Left lung (tissue), 14 donors: Measurements from ENCODE around the gene KRTAP4-3. TPM values are rescaled to one million over a fixed set of nuclear protein-coding genes. Genes with fewer than 3 reads are reported as not detected.

ENCODE experiments used
- ATAC-seq: fragments of 200-7000 bp; cut with Tn5 transposase; one replicate; pipeline ENCODE4 v1.9.1; 2020; ENCODE audit warnings: moderate library complexity
- DNase-seq, 4 donors: peaks; one replicate each; pipeline ENCODE4 v3.0.0-alpha.2; 2013 to 2020
- H3K27ac ChIP-seq, 2 donors: fragments of 200-600 bp; sonication (generic) in 1 of 2; one replicate each; pipeline versions ENCODE4 v1.5.0 to v1.8.0; 2020 to 2021
- H3K27me3 ChIP-seq, 2 donors: fragments of 200-600 bp; sonication (generic) in 1 of 2; one replicate each; pipeline versions ENCODE4 v1.5.0 to v1.8.0; 2020 to 2021
- H3K36me3 ChIP-seq, 2 donors: fragments of 200-600 bp; sonication (generic) in 1 of 2; one replicate each; pipeline versions ENCODE4 v1.5.0 to v1.8.0; 2020 to 2021
- H3K4me1 ChIP-seq, 2 donors: fragments of 200-600 bp; one replicate each; pipeline ENCODE4 v1.8.0; 2021
- H3K4me3 ChIP-seq, 2 donors: fragments of 200-600 bp; sonication (generic) in 1 of 2; one replicate each; pipeline versions ENCODE4 v1.5.0 to v1.8.0; 2020 to 2021; ENCODE audit warnings: mild to moderate bottlenecking in 1 of 2
- H3K9me3 ChIP-seq, 2 donors: fragments of 200-600 bp; sonication (generic) in 1 of 2; one replicate each; pipeline versions ENCODE4 v1.5.0 to v1.8.0; 2020 to 2021
- intact Hi-C, 2 donors: fragments of 100-400 bp; cut with DNase I; formaldehyde crosslinking; loops; one replicate each; pipeline versions ENCODE4 v1.11.2 to v1.14.2; 2022
- long read RNA-seq, 12 donors: library from polyadenylated mRNA in 2 of 12; unstranded in 2 of 12; transcript quantifications; one replicate each; pipeline ENCODE4 v2.0.0 and lab custom pipeline, GENCODE V29; 2019 to 2026
- polyA plus RNA-seq, 6 donors: library from polyadenylated mRNA; unstranded; fragments of 120-200 nt; gene quantifications; one replicate each; pipeline ENCODE4 v1.2.1, GENCODE V29; 2013; ENCODE audit not compliant: insufficient read length in 6 of 6
- total RNA-seq, 2 donors: library from RNA; stranded (reverse); fragmentation: NEBNext Ultra II Directional; extraction: Animal tissue kit (Norgen Biotek cat#: 25700); gene quantifications; one replicate each; pipeline ENCODE4 v1.2.1, GENCODE V29; 2021
- TF ChIP-seq, protein P1 (sequence below), 2 donors: fragments of 200-600 bp; sonication (generic) in 1 of 2; IDR thresholded peaks; one replicate each; pipeline versions ENCODE4 v1.5.0 to v1.8.0; 2021; ENCODE audit warnings: antibody characterized with exemption in 2 of 2
- donor health status: DM: no; HTN: yes; CAD: no.
- donor health status: DM: no; HTN: no; CAD: no.

KRTAP4-3 gene
- total RNA-seq (not detected), polyA plus RNA-seq (not detected)
- long read RNA-seq, donor 1: 0 reads
- long read RNA-seq, donor 2: 0 reads
- long read RNA-seq, donor 3: 0 reads
- long read RNA-seq, donor 4: 0 reads
- long read RNA-seq, donor 5: 0 reads
- long read RNA-seq, donor 6: 0 reads
- long read RNA-seq, donor 7: 0 reads
- long read RNA-seq, donor 8: 0 reads
- long read RNA-seq, donor 9: 0 reads
- long read RNA-seq, donor 10: 0 reads
- long read RNA-seq, donor 11: 0 reads
- long read RNA-seq, donor 12: 0 reads

DNA sequence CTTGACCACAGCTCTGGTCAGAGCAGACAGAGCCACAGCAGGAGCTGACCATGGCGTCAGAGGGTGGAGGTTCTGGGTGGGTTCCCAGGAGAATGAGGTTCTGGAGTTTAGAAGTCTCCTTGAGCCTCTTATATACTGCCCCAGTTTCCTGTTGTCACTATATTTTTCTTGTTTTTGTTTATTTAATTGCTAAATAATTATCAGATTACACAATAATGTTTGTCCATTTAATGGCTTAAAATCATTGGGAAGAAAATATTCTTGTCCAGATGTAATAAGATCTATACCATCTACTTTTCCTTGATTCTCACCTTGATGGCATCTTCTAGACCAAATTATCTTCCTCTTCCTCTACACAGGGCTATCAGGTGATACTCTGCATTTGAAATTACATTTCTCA, at the start of gene KRTAP4-3:
TSS of gene KRTAP4-3 (minus strand) at position 101 of the 400 bp plus-strand sequence. CDS start at position 52, 49 bp downstream.
- TF ChIP-seq, protein P1, sequence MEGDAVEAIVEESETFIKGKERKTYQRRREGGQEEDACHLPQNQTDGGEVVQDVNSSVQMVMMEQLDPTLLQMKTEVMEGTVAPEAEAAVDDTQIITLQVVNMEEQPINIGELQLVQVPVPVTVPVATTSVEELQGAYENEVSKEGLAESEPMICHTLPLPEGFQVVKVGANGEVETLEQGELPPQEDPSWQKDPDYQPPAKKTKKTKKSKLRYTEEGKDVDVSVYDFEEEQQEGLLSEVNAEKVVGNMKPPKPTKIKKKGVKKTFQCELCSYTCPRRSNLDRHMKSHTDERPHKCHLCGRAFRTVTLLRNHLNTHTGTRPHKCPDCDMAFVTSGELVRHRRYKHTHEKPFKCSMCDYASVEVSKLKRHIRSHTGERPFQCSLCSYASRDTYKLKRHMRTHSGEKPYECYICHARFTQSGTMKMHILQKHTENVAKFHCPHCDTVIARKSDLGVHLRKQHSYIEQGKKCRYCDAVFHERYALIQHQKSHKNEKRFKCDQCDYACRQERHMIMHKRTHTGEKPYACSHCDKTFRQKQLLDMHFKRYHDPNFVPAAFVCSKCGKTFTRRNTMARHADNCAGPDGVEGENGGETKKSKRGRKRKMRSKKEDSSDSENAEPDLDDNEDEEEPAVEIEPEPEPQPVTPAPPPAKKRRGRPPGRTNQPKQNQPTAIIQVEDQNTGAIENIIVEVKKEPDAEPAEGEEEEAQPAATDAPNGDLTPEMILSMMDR (IDR thresholded peaks at IDR 0.05): no peak
- no peak for DNase-seq
- no peak within 1 kb of the TSS for H3K27ac ChIP-seq
- H3K4me3 ChIP-seq: no peak within 1 kb of the TSS
- no peak for ATAC-seq
- no peaks in the 10 kb centered on the region for H3K4me1 ChIP-seq
- no peaks in the 10 kb centered on the region for H3K27me3 ChIP-seq
- H3K36me3 ChIP-seq: no peaks in the 10 kb centered on the region
- H3K9me3 ChIP-seq: no peaks in the 10 kb centered on the region
- intact Hi-C loops: no loop called here

DNA sequence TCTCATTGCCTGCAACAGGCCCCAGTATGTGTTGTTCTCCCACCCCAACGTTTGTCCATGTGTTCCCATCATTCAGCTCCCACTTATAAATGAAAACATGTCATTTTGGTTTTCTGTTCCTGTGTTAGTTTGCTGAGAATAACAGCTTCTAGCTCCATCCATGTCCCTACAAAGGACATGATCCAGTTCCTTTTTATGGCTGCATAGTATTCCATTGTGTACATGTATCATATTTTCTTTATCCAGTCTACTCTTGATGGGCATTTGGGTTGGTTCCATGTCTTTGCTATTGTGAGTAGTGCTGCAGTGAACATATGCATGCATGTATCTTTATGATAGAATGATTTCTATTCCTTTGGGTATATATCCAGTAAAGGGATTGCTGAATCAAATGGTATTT, 47.7 kb upstream of the KRTAP4-3 start:
- H3K27ac ChIP-seq: no peak overlapping the region
- intact Hi-C loops: no loop called here
- TF ChIP-seq, protein P1 (IDR thresholded peaks at IDR 0.05): no peak

DNA sequence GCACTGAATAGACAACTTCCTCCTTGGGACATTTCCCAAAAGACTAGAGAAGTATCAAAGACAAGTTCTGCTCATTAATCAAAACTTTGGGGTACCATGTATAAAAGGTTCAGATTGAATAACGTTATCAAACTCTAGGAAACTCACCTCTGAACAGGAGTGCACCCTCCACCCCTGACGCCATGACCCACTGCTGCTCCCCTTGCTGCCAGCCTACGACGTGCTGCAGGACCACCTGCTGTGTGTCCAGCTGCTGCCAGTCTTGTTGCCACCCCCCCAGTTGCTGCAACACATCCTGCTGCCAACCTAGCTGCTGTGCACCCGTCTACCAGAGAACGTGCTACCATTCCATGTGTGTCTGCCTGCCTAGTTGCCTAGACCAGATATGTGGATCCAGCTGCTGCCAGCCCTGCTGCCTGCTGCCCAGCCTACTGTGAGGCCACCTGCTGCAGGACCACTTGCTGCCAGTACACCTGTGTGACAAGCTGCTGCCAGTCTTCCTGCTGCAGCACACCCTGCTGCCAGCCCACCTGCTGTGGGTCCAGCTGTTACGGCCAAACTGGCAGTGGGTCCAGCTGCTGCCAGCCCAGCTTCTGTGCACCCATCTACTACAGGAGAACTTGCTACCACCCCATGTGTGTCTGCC, 44.6 kb upstream of the KRTAP4-3 start:
- Histone ChIP-seq H3K36me3 (no peaks in the 10 kb centered on the region), H3K4me1 (no peaks in the 10 kb centered on the region), H3K9me3 (no peaks in the 10 kb centered on the region), H3K27me3 (peaks cover 0 to 43% of the 10 kb centered on the region in 2 donors), H3K4me3 (no peak overlapping the region), H3K27ac (no peak overlapping the region)
- DNase-seq: peak in 1 of 4 donors; percentile 53
- intact Hi-C loops: no loop called here
- TF ChIP-seq, protein P1 (IDR thresholded peaks at IDR 0.05): no peak
- no peak for ATAC-seq

More for the DNA sequence above, 47.7 kb upstream of the KRTAP4-3 start:
- no peak overlapping the region for H3K4me3 ChIP-seq
- H3K36me3 ChIP-seq: no peaks in the 10 kb centered on the region
- no peaks in the 10 kb centered on the region for H3K4me1 ChIP-seq
- peaks cover 0 to 32% of the 10 kb centered on the region in 2 donors for H3K27me3 ChIP-seq
- no peaks in the 10 kb centered on the region for H3K9me3 ChIP-seq
- DNase-seq (no peak), ATAC-seq (no peak)

DNA sequence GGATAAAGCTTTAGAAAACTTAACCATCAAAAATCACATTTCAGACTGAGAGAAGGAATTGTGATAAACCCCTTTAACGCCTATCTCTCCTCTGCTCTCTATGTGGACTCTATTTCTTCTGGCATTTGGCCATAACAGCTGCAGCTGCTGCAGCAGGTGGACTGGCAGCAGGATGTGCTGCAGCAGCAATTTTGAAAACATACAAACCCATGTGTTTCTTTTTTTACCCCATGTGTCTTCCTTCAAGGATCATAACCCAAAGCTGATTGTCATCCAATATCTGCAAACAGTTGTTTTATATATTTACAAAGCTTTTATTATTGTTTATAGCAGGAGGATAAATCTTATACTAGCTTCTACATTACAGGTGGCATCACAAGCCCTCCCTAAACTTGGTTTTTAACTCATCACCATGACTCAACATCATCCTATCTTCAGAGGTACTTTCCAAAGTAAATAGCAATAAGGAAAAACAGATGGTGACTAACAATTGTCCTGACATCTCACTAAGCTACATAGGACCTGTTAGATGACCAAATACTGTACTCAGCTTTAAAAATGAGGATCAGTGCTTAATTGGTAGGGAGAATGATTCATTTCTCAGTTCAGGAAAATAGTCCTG, 43.9 kb upstream of the KRTAP4-3 start:
- Histone ChIP-seq H3K36me3 (no peaks in the 10 kb centered on the region), H3K9me3 (no peaks in the 10 kb centered on the region), H3K4me1 (no peaks in the 10 kb centered on the region), H3K27me3 (peaks cover 0 to 42% of the 10 kb centered on the region in 2 donors), H3K4me3 (no peak overlapping the region), H3K27ac (no peak overlapping the region)
- ATAC-seq: no peak
- DNase-seq: no peak
- TF ChIP-seq, protein P1 (IDR thresholded peaks at IDR 0.05): no peak
- intact Hi-C loops: no loop called here

DNA sequence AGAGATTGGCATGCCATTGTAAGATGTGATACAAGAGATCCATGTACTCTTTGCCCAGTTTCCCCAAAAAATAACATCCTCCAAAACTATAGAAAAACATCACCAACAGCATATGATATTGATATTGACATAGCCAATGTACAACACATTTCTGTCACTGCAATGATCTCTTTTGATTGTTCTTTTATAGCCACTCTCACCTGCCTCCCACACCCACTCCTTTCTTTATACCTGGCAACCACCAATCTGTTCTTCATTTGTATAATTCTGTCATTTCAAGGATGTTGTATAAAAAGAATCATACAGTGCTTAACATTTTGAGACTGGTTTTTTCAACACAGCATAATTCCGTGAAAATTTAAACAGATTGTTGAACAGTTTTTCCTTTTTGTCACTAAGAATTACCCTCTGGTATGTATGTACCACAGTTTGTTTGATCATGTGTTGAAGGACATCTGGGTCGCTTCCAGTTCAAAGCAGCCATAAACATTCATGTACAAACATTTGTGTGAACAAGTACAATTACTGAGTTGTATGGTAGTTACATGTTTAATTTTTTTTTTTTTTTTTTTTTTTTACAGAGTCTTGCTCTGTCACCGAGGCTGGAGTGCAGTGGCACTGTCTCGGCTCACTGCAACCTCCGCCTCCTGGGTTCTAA, 31.5 kb upstream of the KRTAP4-3 start:
- DNase-seq: no peak
- Histone ChIP-seq H3K4me1 (no peaks in the 10 kb centered on the region), H3K27ac (no peak overlapping the region), H3K4me3 (no peak overlapping the region), H3K36me3 (no peaks in the 10 kb centered on the region), H3K9me3 (peaks cover 0 to 5% of the 10 kb centered on the region in 2 donors), H3K27me3 (no peaks in the 10 kb centered on the region)
- intact Hi-C loops: no loop called here
- no peak for ATAC-seq
- TF ChIP-seq, protein P1 (IDR thresholded peaks at IDR 0.05): no peak
